Motor neuron (in vitro differentiated cells): Measurements from ENCODE around the gene PREX1. TPM values are rescaled to one million over a fixed set of nuclear protein-coding genes. Genes with fewer than 3 reads are reported as not detected.
A peak's percentile ranks its signal among the peaks of the same experiment; 100 is the strongest.
"Not testable (repeated sequence)": the region's sequence is repeated elsewhere in the genome, so short reads cannot be mapped to it uniquely, and the experiment has no call there.

Experiments
- ATAC-seq, 8 experiments: fragments of 200-7000 bp; cut with Tn5 transposase; replicated peaks in 6 of 8; 2 replicates each; pipeline ENCODE4 v1.8.0; 2021; ENCODE audit warnings: mild to moderate bottlenecking in 8 of 8, moderate library complexity in 8 of 8
- H3K27ac ChIP-seq, 2 donors: fragments of 250-450 bp; sonication (Bioruptor Pico); 2 replicates each; pipeline ENCODE4 v1.9.0; 2021; ENCODE audit warnings: antibody characterized with exemption in 2 of 2, mild to moderate bottlenecking in 2 of 2, moderate library complexity in 1 of 2
- H3K4me1 ChIP-seq, 2 donors: fragments of 250-450 bp; sonication (Bioruptor Pico); replicated peaks in 1 of 2; 2 replicates each; pipeline ENCODE4 v1.6.1; 2021; ENCODE audit warnings: antibody characterized with exemption in 2 of 2, mild to moderate bottlenecking in 2 of 2, moderate library complexity in 1 of 2
- H3K4me3 ChIP-seq, 5 donors: fragments of 250-450 bp; sonication (Bioruptor Pico); 2 replicates each; pipeline ENCODE4 v1.9.0; 2021; ENCODE audit warnings: antibody characterized with exemption in 5 of 5, mild to moderate bottlenecking in 5 of 5, moderate library complexity in 4 of 5
- WGBS, 10 experiments: fragments of 450-650 bp; shearing (Covaris generic); methylation state at CpG; one replicate each; pipeline ENCODE4 v1.0.0; 2022; 5-methylcytosine and 5-hydroxymethylcytosine counted together
- in situ Hi-C, 9 experiments: fragments of 400-800 bp; cut with MboI; loops; one replicate each; pipeline ENCODE4 v1.15.0; 2021; ENCODE audit warnings: low sequenced_read_pairs in 9 of 9, low pct_unique_long_range_greater_than_20kb in 2 of 9; ENCODE audit not compliant: unreplicated experiment in 9 of 9
- total RNA-seq, 8 experiments: library from RNA; unstranded; fragments of 300-600 nt; gene quantifications; 2 replicates each; pipeline versions ENCODE4 v1.2.3 to v1.2.4, GENCODE V29; 2022

PREX1 gene
- total RNA-seq, 8 experiments from 2014 or later, result 10.1 to 54.9 (median 27.0) TPM

DNA sequence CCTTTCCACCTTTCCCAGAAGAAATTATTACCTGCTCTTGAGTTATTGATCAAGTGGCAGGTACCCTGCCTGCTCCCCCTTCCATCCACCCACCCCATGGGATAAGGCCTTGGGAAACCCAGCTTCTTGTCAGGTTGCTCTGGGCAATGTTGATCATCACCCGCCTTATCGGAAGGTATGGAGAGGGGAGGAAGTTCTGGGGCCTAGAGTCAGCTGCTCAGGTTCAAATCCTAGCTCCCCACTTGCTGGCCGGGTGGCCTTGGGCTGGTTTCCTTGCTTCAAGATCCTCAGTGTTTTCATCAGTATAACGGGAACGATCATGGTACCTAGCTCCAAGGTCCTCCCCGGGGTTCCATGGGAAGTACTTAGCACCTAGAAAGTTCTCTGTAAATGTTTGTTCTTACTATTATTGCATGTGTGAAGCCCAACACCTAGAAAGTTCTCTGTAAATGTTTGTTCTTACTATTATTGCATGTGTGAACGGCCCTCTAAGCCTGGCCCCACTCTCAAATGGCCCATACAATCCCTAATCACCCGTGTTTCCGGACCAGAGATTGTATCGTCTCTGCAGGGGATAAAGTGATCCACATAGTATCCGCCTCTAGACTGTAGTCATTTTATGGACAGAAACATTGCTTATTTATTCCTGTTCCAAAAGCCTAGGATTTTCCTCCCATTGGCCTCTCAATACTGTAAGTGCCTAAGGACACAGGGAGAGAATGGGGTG is 1.1 kb upstream of the PREX1 start:
- Histone ChIP-seq H3K4me3 (peak overlapping the region; percentile 47 to 67 (median 60)), H3K4me1 (peaks cover 22 to 28% of the 10 kb centered on the region in 2 donors), H3K27ac (peak overlapping the region in 1 of 2 donors; percentile 55)
- in situ Hi-C loops, result no loop called here
- WGBS, 10 experiments, result 79 to 95% (median 90%) methylated on average over 2 to 7 of the region's 11 CpGs; no CpG with 5 or more reads in 3 of the 10 experiments
- ATAC-seq, result no peak

DNA sequence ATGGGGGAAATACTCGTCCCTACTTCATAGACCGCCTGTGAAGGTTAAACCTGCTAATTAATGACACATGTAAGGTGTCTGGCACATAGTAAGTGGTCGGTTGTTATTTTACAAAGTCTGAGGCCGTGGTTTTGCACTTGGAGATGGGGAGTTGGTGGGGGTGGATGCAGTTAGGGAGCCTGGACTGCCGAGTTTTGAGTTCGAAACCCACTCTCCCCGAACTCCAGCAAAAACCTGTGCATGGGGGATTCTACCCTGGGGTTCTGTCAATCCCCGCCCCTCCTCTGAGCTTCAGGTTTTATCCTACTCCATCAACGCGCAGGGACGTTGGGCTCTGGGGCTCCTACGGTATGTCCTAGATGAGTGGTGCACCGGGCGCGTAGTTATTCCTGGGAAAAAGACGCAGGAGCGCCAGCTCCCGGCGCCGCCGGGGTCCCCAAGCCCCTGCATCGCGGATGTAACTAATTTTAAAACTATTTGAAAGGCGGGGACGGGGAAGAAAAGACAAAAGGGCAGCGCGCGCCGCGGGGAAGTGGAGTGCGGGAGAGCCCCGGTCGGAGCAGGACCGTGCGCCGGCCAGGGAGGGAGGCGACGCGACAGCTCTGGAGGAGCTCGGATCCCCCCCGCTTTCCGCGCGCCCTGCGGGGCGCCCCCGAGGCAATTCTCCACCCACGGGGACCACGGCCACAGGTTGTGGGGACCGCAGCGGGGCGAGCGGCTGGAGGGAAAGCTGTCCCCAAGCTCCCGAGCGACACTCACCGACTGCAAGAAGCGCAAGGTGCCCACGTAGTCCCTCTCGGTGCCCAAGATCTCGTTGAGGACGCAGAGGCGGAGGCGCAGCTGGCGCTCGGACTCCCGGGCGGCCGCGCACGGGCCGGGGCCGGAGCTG is 672 bp downstream of the PREX1 start:
- Histone ChIP-seq H3K27ac (peak overlapping the region; percentile 1 to 55), H3K4me3 (peak overlapping the region; percentile 47 to 67 (median 60)), H3K4me1 (peaks cover 18 to 24% of the 10 kb centered on the region in 2 donors)
- ATAC-seq, result peak; percentile 7 to 43 (median 26)
- in situ Hi-C loops, result no loop called here
- 2 to 11% (median 7%) methylated on average over 3 to 26 of the region's 72 CpGs; no CpG with 5 or more reads in 3 of the 10 experiments for WGBS, 10 experiments

DNA sequence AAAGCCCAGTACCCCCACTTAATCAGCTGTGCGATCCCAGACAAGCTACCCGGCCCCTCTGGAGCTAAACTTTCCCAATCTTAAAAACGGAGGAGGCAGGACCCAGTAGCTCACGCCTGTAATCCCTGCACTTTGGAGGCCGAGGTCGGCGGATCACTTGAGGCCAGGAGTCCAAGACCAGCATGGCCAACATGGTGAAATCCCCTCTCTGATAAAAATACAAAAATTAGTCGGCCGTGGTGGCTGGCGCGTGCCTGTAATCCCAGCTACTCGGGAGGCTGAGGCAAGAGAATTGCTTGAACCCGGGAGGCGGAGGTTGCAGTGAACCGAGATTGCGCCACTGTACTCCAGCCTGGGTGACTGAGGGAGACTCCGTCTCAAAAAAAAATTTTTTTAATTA is 1.3 kb downstream of the PREX1 start:
- Histone ChIP-seq H3K4me3 (peak overlapping the region; percentile 47 to 67 (median 60)), H3K4me1 (peaks cover 18% of the 10 kb centered on the region in 2 donors)
- in situ Hi-C loops, H3K27ac ChIP-seq, ATAC-seq: not testable (repeated sequence)
- WGBS, 10 experiments, result 0 to 33% (median 5%) methylated on average over 1 to 8 of the region's 17 CpGs; no CpG with 5 or more reads in 3 of the 10 experiments

DNA sequence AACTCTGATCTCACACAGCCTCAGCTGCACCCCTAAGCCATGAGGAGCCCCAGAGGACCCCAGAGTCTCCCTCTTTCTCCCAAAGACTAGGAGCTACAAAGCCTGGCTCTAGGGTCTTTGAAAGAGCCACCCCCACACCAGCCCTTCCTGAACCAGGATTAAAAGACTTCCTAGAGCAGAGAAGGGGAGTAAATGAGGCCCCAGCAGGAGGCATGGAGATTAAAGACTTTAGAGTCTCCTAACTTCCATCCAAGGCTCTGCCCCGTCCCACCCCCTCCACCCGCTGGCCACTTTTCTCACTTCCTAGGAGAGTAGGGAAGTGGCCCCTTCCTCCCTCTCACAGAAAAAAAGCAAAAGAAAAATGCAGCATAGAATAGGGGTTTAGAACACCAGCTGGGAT is 1.7 kb downstream of the PREX1 start:
- peak overlapping the region; percentile 47 to 67 (median 60) for H3K4me3 ChIP-seq
- no peak for ATAC-seq
- peaks cover 16 to 18% of the 10 kb centered on the region in 2 donors for H3K4me1 ChIP-seq
- 25 to 28% methylated on average over 2 of the region's 2 CpGs; no CpG with 5 or more reads in 8 of the 10 experiments for WGBS, 10 experiments
- H3K27ac ChIP-seq, result peak overlapping the region in 1 of 2 donors; percentile 28
- in situ Hi-C loops, result no loop called here

DNA sequence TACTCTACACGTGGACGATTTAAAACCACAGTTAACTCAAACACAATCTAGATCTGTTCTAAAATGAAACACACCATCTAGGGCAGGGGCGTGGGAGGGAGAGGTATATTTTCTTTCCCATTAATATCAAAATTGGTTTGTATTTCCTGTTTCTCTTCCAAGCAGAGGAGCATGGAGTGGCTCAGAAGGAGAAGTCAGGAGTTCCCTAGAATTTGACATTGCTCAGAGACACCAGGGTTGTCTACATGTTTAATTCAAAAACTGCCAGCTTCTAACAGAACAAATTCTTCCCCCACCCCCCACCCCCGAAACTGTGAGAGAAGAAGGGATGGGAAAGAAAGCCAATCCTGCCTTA is 2.3 kb downstream of the PREX1 start:
- in situ Hi-C loops, result no loop called here
- ATAC-seq, result no peak
- H3K4me1 ChIP-seq, result peaks cover 19 to 21% of the 10 kb centered on the region in 2 donors
- no peak overlapping the region for H3K27ac ChIP-seq
- peak overlapping the region in 2 of 5 donors; percentile 3 to 67 for H3K4me3 ChIP-seq
- WGBS, 10 experiments, result 47 to 100% (median 57%) methylated on average over 1 to 4 of the region's 4 CpGs; no CpG with 5 or more reads in 2 of the 10 experiments

DNA sequence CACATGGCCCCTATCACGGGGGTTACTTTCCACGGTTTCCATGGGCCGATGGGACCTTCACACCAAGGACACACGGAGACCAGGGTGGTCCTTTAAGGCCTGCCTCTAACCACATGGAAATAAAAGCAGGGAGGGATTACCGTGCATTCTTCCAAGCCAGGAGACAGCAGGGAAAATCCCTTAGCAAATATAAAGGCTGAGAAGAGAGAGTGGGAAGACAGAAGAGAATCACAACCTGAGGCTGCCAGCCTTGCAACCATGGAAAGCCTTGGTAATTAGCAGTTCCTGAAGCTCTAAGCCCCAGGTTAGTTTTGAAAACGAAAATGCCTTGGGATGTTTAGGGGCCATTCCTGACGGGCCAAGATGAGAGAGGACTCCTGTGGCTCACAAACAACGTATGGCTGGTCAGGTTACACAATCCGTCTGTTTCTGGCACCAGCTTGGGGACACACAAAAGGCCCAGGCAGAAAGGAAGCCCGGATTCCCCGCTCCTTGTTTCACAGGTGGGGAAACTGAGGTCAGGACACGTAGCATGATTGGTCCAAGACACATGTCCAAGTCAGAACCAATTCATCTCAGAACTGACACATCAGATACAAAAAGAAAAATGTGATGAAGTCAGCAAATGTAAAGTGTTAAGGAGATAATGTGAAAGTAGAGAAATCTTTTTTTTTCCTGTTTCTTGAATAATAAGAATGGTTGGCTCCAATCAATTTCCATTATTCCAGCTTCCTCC is 2.8 kb downstream of the PREX1 start:
- 17 to 60% (median 46%) methylated on average over 1 to 9 of the region's 12 CpGs; no CpG with 5 or more reads in 1 of the 10 experiments for WGBS, 10 experiments
- peak overlapping the region in 2 of 5 donors; percentile 3 to 67 for H3K4me3 ChIP-seq
- in situ Hi-C loops, result no loop called here
- peak in 1 of 8 experiments; percentile 3 for ATAC-seq
- H3K4me1 ChIP-seq, result peaks cover 24 to 26% of the 10 kb centered on the region in 2 donors
- H3K27ac ChIP-seq, result peak overlapping the region in 1 of 2 donors; percentile 1

DNA sequence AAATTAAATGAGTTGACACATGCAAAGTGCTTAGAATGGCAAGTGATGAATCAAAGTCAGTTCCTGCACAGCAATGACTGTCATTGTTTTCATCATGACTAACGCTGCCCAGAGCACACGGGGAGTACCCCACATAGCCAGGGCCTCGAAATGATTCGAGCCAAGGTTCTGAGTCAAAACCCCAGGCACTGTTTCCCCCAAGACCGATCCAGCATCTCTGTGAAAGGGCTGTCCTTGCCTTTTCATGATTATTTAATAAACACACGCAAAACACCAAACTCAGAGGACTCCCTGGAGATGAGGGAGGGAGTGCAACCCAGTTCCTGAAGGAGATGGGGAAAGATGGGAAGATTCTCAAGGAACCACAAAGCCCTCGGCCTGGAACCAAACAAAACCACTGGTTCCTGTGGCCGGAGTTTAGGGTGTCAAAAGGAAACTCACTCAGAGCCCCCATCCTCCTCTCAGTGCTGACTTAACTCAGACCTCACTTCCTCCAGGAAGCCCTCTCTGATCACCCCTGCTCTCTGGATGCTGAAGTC is 3.8 kb downstream of the PREX1 start:
- Histone ChIP-seq H3K27ac (no peak overlapping the region), H3K4me1 (peaks cover 27 to 29% of the 10 kb centered on the region in 2 donors)

DNA sequence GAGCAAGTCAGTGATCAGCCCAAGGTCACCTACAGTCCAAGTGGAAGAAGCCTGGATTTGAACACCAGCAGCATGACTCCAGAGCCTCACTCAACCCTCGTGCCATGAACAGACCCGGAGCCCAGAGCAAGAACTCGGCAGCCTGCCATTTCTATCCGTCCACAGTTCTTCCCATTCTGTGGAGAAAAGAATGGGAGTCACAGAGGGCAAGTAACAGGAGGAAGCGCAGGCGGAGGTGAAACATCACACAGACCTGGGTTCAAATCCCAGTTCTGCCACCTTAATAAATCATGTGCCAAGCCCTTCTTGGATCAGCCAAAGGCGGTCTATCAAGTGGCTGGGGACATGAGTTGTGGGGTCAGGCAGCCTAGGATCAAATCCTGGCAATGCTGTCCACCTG is 4.3 kb downstream of the PREX1 start:
- ATAC-seq, result no peak
- Histone ChIP-seq H3K27ac (no peak overlapping the region), H3K4me1 (peaks cover 27 to 33% of the 10 kb centered on the region in 2 donors), H3K4me3 (no peak overlapping the region)
- WGBS, 10 experiments, result 80 to 100% (median 94%) methylated on average over 1 to 5 of the region's 7 CpGs; no CpG with 5 or more reads in 6 of the 10 experiments
- in situ Hi-C loops, result no loop called here

More for the DNA sequence above, 3.8 kb downstream of the PREX1 start:
- H3K4me3 ChIP-seq, result no peak overlapping the region
- ATAC-seq, result no peak
- 13 to 92% (median 69%) methylated on average over 2 to 8 of the region's 8 CpGs; no CpG with 5 or more reads in 3 of the 10 experiments for WGBS, 10 experiments
- in situ Hi-C loops, result no loop called here

DNA sequence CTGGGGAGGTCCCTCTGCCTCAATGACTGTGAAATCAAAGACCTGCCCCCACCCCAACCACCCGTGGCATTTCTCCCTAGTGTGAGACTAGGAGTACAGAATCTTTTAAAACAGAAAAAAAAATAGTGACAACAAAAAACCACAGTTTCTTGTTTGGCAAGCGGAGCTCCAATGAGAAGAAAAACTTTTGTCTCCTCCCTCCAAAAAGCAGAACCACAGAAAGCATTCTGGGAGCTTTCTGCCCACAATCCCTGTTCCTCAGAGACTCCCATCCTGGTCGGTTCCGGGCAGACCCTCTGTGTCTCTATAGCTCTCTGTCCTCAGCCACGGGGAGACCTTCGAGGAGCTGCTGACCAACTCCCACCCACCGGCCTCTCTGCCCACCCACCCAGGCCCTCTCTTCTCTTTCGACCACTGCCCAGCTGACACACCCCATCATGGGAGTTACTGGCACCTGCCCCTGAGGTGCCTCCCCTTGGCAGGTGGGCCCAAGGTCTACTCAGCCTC is 4.9 kb downstream of the PREX1 start:
- no peak overlapping the region for H3K27ac ChIP-seq
- 40 to 90% (median 67%) methylated on average over 1 to 3 of the region's 8 CpGs; no CpG with 5 or more reads in 3 of the 10 experiments for WGBS, 10 experiments
- no peak overlapping the region for H3K4me3 ChIP-seq
- ATAC-seq, result no peak
- peaks cover 27 to 35% of the 10 kb centered on the region in 2 donors for H3K4me1 ChIP-seq
- in situ Hi-C loops, result no loop called here

DNA sequence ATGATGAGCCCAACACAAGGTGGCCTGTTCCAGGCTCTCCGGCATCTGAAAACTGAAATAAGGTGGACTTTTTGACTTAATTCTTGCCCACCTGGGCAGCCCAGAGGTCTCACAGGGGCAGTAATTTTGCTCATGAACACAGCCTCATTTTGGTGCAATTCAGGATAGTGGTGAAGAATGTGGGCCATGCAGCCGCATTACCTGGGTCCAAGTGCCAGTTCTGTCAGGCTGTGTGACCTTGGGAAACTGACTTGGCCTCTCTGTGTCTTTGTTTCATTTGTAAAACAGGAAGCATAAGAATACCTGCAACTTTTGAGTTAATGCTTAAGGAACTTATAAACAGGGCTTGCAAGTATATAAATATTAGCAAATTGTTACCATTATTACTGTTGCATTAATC is 5.6 kb downstream of the PREX1 start:
- Histone ChIP-seq H3K4me3 (no peak overlapping the region), H3K4me1 (peaks cover 27 to 35% of the 10 kb centered on the region in 2 donors), H3K27ac (no peak overlapping the region)
- WGBS, 10 experiments, result 85 to 100% (median 100%) methylated on average over 1 to 2 of the region's 2 CpGs; no CpG with 5 or more reads in 5 of the 10 experiments
- in situ Hi-C loops, result no loop called here
- ATAC-seq, result no peak

DNA sequence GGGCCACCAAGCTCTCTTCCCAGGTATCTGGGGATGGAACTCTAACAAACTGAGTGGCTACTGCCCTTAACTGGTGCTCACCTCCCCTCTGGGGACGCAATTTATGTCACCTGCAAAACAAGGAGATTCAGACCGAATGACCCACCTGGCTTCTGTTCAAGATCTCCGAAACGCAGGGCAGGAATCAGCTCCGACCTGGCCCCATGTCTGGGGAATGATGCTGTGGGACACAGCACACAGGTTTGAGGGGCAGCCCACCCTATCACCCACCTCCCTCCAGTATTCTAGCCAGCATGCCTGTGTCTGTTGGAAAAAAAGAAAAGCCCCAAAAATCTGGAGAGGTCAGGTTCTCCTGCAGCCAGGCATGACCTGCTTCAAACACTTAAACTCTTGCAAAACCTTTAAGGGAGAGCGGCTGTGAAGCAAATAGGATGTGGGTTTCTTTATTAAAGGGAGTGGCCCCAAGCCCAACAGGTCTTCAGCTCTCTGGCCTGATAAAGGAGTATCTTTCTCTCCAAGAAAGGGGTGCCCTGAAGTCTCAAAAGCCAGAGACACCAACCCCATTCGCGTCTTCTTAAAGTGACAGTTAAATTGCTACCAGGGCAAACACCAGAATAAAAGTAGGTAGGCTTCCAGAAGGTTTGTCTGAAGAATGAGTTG is 6.4 kb downstream of the PREX1 start:
- ATAC-seq, result no peak
- 64 to 96% (median 88%) methylated on average over 2 to 7 of the region's 8 CpGs; no CpG with 5 or more reads in 3 of the 10 experiments for WGBS, 10 experiments
- H3K27ac ChIP-seq, result no peak overlapping the region
- no peak overlapping the region for H3K4me3 ChIP-seq
- in situ Hi-C loops, result no loop called here
- H3K4me1 ChIP-seq, result peaks cover 26 to 35% of the 10 kb centered on the region in 2 donors

DNA sequence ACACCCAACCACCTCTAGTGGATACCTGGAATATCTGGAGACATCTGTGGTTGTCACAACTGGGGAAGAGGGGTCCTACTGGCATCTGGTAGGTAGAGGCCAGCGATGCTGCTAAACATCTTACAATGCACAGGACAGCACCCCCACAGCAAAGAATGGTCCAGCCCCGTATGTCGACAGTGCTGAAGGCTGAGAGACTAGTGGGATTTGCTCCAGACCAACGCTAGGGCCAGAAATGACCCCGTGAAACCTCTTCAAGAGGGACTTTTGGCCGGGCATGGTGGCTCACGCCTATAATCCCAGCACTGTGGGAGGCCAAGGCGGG is 7.2 kb downstream of the PREX1 start:
- Histone ChIP-seq H3K27ac (no peak overlapping the region), H3K4me1 (peaks cover 20 to 35% of the 10 kb centered on the region in 2 donors), H3K4me3 (no peak overlapping the region)
- in situ Hi-C loops, result no loop called here
- 68 to 100% (median 95%) methylated on average over 1 to 4 of the region's 8 CpGs; no CpG with 5 or more reads in 5 of the 10 experiments for WGBS, 10 experiments
- peak in 3 of 8 experiments; percentile 28 to 40 (median 36) for ATAC-seq
